ENCODE data around the gene WWC2. TPM values are rescaled to one million over a fixed set of nuclear protein-coding genes. Genes with fewer than 3 reads are reported as not detected.

Gene WWC2
- total RNA-seq, 1 donor = 100 TPM

- no peak overlapping the region for H3K4me3 ChIP-seq (ENCODE audit: low read depth, low read length)
- TF ChIP-seq CTCF (IDR thresholded peaks at IDR 0.05; ENCODE audit: insufficient read depth, low read depth, low read length) = no peak
- DNase-seq (ENCODE audit: low read depth) = no peak
Measured at GRCh38 chr4:183072176-183072575, 26.9 kb upstream of the WWC2 start.

- H3K4me3 ChIP-seq (ENCODE audit: low read depth, low read length) = no peak overlapping the region
- no peak for DNase-seq (ENCODE audit: low read depth)
- TF ChIP-seq CTCF (IDR thresholded peaks at IDR 0.05; ENCODE audit: insufficient read depth, low read depth, low read length) = no peak
Measured at GRCh38 chr4:183073838-183074145, 25.3 kb upstream of the WWC2 start.

- DNase-seq (ENCODE audit: low read depth) = no peak
- TF ChIP-seq CTCF (IDR thresholded peaks at IDR 0.05; ENCODE audit: insufficient read depth, low read depth, low read length) = no peak
- no peak overlapping the region for H3K4me3 ChIP-seq (ENCODE audit: low read depth, low read length)
Measured at GRCh38 chr4:183074288-183074990, 24.6 kb upstream of the WWC2 start.

- no peak overlapping the region for H3K4me3 ChIP-seq (ENCODE audit: low read depth, low read length)
- no peak for DNase-seq (ENCODE audit: low read depth)
- TF ChIP-seq CTCF (IDR thresholded peaks at IDR 0.05; ENCODE audit: insufficient read depth, low read depth, low read length) = no peak
Measured at GRCh38 chr4:183078634-183079033, 20.4 kb upstream of the WWC2 start.

- no peak for DNase-seq (ENCODE audit: low read depth)
- H3K4me3 ChIP-seq (ENCODE audit: low read depth, low read length) = no peak overlapping the region
- TF ChIP-seq CTCF (IDR thresholded peaks at IDR 0.05; ENCODE audit: insufficient read depth, low read depth, low read length) = no peak
Measured at GRCh38 chr4:183080372-183081115, 18.5 kb upstream of the WWC2 start.

- H3K4me3 ChIP-seq (ENCODE audit: low read depth, low read length) = no peak overlapping the region
- DNase-seq (ENCODE audit: low read depth) = no peak
- no peak for TF ChIP-seq CTCF (IDR thresholded peaks at IDR 0.05; ENCODE audit: insufficient read depth, low read depth, low read length)
Measured at GRCh38 chr4:183081116-183081469, 18.0 kb upstream of the WWC2 start.

Measured in fibroblast of villous mesenchyme (primary cell).